ENCODE data around the gene OXCT1.
A peak's percentile ranks its signal among the peaks of the same experiment; 100 is the strongest.

Gene OXCT1

DNA sequence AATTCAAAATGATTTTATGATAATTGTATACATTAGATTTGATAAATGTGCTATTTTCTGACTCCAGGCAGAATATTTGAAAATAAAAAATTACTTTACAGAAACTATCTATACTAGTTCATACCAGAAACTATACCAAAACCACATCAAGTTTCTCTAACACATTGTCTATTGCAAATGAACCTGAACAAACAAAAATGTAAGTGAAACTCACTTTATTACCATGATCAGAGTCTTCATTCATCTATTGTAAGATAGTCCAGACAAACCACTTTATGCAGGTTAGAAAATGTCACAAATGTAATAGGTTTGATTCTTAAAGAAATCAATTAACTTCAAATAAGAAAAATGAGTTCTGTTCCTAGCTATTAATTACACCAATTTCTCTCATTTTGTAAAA lies 99.4 kb downstream of the OXCT1 start:
- Histone ChIP-seq H3K9me3 (ENCODE audit: severe bottlenecking) (no peaks in the 10 kb centered on the region), H3K4me3 (ENCODE audit: severe bottlenecking) (no peak overlapping the region), H3K36me3 (ENCODE audit: low read depth) (peaks cover 9% of the 10 kb centered on the region; the same call in 1 of the 2 replicates), H3K27me3 (ENCODE audit: insufficient read depth, poor library complexity, severe bottlenecking) (no peaks in the 10 kb centered on the region), H3K27ac (ENCODE audit: poor library complexity, severe bottlenecking) (no peak overlapping the region), H3K4me1 (ENCODE audit: insufficient read depth, poor library complexity, severe bottlenecking) (no peaks in the 10 kb centered on the region)
- ATAC-seq (ENCODE audit: low read depth) = no peak
- no peak for DNase-seq (ENCODE audit: low spot score)
- TF ChIP-seq, protein P1, sequence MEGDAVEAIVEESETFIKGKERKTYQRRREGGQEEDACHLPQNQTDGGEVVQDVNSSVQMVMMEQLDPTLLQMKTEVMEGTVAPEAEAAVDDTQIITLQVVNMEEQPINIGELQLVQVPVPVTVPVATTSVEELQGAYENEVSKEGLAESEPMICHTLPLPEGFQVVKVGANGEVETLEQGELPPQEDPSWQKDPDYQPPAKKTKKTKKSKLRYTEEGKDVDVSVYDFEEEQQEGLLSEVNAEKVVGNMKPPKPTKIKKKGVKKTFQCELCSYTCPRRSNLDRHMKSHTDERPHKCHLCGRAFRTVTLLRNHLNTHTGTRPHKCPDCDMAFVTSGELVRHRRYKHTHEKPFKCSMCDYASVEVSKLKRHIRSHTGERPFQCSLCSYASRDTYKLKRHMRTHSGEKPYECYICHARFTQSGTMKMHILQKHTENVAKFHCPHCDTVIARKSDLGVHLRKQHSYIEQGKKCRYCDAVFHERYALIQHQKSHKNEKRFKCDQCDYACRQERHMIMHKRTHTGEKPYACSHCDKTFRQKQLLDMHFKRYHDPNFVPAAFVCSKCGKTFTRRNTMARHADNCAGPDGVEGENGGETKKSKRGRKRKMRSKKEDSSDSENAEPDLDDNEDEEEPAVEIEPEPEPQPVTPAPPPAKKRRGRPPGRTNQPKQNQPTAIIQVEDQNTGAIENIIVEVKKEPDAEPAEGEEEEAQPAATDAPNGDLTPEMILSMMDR (IDR thresholded peaks at IDR 0.05; ENCODE audit: poor library complexity, severe bottlenecking) = no peak

DNA sequence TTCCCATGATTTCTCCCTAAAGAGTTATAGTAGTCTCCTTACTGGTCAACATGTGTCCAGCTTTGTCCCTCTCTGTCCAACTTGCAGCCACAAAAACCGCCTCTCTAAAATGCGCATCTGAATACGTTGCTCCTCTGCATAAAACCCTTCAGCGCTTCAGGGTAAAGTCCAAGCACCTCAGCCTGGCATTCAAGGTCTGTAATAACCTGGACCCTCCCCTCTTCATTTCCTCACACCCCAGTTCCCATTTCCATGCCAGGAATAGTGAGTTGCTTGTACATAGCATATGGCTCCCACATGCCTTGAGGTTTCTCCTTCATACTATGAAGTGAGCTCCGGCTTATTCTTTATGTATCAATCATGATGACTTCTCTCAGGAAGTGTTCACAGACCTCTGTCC lies 101.5 kb downstream of the OXCT1 start:
- TF ChIP-seq, protein P1 (IDR thresholded peaks at IDR 0.05; ENCODE audit: poor library complexity, severe bottlenecking) = no peak
- no peaks in the 10 kb centered on the region for H3K27me3 ChIP-seq (ENCODE audit: insufficient read depth, poor library complexity, severe bottlenecking)
- ATAC-seq (ENCODE audit: low read depth) = no peak
- no peak for DNase-seq (ENCODE audit: low spot score)
- no peak overlapping the region for H3K4me3 ChIP-seq (ENCODE audit: severe bottlenecking)
- no peaks in the 10 kb centered on the region for H3K4me1 ChIP-seq (ENCODE audit: insufficient read depth, poor library complexity, severe bottlenecking)
- H3K9me3 ChIP-seq (ENCODE audit: severe bottlenecking) = no peaks in the 10 kb centered on the region
- H3K27ac ChIP-seq (ENCODE audit: poor library complexity, severe bottlenecking) = no peak overlapping the region
- peaks cover 4% of the 10 kb centered on the region; the same call in 1 of the 2 replicates for H3K36me3 ChIP-seq (ENCODE audit: low read depth)

DNA sequence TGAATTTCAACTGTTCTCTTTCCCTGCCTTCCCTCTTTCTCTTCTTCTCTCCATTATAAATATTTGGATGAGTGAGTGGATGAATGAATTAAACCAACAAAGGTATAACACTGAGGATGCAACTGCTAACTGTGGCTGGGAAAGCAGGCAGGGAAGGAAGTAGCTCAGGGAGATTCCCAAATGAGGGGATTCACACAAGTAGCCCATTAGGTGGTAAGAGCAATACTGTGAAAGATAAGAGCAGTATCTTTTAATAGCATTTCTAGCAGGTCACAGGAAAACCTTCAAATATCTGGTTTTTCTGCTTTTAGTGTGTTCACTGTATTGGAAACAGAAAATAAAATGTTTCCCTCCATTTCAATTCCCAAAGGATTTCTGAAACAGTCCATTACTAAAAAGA lies 105.6 kb downstream of the OXCT1 start:
- DNase-seq (ENCODE audit: low spot score) = no peak
- Histone ChIP-seq H3K27me3 (ENCODE audit: insufficient read depth, poor library complexity, severe bottlenecking) (no peaks in the 10 kb centered on the region), H3K27ac (ENCODE audit: poor library complexity, severe bottlenecking) (no peak overlapping the region), H3K9me3 (ENCODE audit: severe bottlenecking) (no peaks in the 10 kb centered on the region), H3K4me1 (ENCODE audit: insufficient read depth, poor library complexity, severe bottlenecking) (peaks cover 6% of the 10 kb centered on the region), H3K4me3 (ENCODE audit: severe bottlenecking) (no peak overlapping the region), H3K36me3 (ENCODE audit: low read depth) (peaks cover 9% of the 10 kb centered on the region)
- TF ChIP-seq, protein P1 (IDR thresholded peaks at IDR 0.05; ENCODE audit: poor library complexity, severe bottlenecking) = no peak
- ATAC-seq (ENCODE audit: low read depth) = no peak

DNA sequence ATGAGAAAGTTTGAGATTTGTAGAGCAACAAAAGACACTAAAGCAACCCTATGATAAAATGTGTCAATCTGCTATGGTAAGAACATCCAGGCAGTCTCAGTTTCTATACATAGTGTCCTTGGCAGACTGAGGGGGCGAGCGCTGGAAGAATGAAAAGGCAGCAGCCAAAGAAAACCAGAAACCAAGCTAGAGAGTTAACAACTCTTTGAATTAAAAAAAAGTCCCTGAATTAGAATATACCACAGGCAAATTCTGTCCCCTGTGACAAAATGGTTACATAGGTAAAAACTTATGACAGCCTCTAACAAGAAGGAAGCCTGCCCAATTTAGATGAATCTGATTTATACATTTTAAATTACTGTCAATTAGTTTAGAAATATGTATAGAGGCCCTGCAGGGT lies 106.7 kb downstream of the OXCT1 start:
- peaks cover 6% of the 10 kb centered on the region for H3K4me1 ChIP-seq (ENCODE audit: insufficient read depth, poor library complexity, severe bottlenecking)
- no peaks in the 10 kb centered on the region for H3K27me3 ChIP-seq (ENCODE audit: insufficient read depth, poor library complexity, severe bottlenecking)
- TF ChIP-seq, protein P1 (IDR thresholded peaks at IDR 0.05; ENCODE audit: poor library complexity, severe bottlenecking) = no peak
- no peak overlapping the region for H3K27ac ChIP-seq (ENCODE audit: poor library complexity, severe bottlenecking)
- no peak for DNase-seq (ENCODE audit: low spot score)
- peaks cover 9% of the 10 kb centered on the region for H3K36me3 ChIP-seq (ENCODE audit: low read depth)
- H3K9me3 ChIP-seq (ENCODE audit: severe bottlenecking) = no peaks in the 10 kb centered on the region
- H3K4me3 ChIP-seq (ENCODE audit: severe bottlenecking) = no peak overlapping the region
- ATAC-seq (ENCODE audit: low read depth) = no peak

DNA sequence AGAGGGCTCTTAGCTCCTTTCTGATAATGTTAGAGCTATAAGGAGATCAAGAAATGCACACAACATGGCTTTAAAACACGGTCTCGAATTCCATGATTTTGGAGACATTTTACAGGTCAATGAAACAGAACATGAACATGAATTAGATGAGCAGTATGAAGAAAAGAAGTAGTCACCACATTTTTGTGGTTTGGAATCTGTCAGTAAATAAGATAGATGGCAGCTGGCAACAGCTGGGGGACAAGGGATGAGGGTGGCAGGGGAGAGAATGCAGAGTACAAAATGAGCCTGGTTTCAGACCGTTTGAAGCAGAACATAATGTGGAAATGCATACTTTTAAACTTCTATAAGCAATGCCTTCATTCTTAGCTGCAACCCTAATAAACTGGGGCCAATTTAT lies 107.1 kb downstream of the OXCT1 start:
- TF ChIP-seq, protein P1 (IDR thresholded peaks at IDR 0.05; ENCODE audit: poor library complexity, severe bottlenecking) = no peak
- peak; percentile 50 for ATAC-seq (ENCODE audit: low read depth)
- no peak for DNase-seq (ENCODE audit: low spot score)
- peaks cover 6% of the 10 kb centered on the region for H3K4me1 ChIP-seq (ENCODE audit: insufficient read depth, poor library complexity, severe bottlenecking)
- peaks cover 9% of the 10 kb centered on the region for H3K36me3 ChIP-seq (ENCODE audit: low read depth)
- no peaks in the 10 kb centered on the region for H3K9me3 ChIP-seq (ENCODE audit: severe bottlenecking)
- no peak overlapping the region for H3K4me3 ChIP-seq (ENCODE audit: severe bottlenecking)
- no peak overlapping the region for H3K27ac ChIP-seq (ENCODE audit: poor library complexity, severe bottlenecking)
- H3K27me3 ChIP-seq (ENCODE audit: insufficient read depth, poor library complexity, severe bottlenecking) = no peaks in the 10 kb centered on the region

All from RWPE2 (cell line).